H1 (cell line): ENCODE results near the gene PNMA8C. TPM values are rescaled to one million over a fixed set of nuclear protein-coding genes. Genes with fewer than 3 reads are reported as not detected.

Experiments used
- CTCF ChIA-PET: fragments of 300-600 bp; sonication (Branson Sonifier 250); formaldehyde crosslinking; loops from one replicate; lab custom pipeline; 2021; ENCODE audit not compliant: partially characterized antibody; lab: Charles Lee
- POLR2A ChIA-PET: fragments of 300-600 bp; sonication (Branson Sonifier 250); formaldehyde crosslinking; loops from one replicate; lab custom pipeline; 2021; ENCODE audit warnings: inconsistent platforms; ENCODE audit not compliant: partially characterized antibody; lab: Charles Lee
- DNase-seq, 2 experiments: peaks; one replicate each; pipeline versions ENCODE4 v3.0.0 to v3.0.0-alpha.2; 2010 to 2022; ENCODE audit warnings: low spot score in 2 of 2, low read depth in 1 of 2, mixed read lengths in 1 of 2
- FAIRE-seq: peaks from 2 replicates; lab custom pipeline; 2011; peaks lifted over from hg19 to GRCh38; lab: Jason Lieb, UNC
- H2AFZ ChIP-seq: 2 replicates; pipeline ENCODE4 v1.8.1; 2012; ENCODE audit warnings: low read length, inconsistent platforms
- H2AK5ac ChIP-seq: 2 replicates; pipeline ENCODE4 v1.6.1; 2013; ENCODE audit warnings: low read depth, low read length
- H2BK120ac ChIP-seq: replicated peaks from 2 replicates; pipeline ENCODE3; 2013; ENCODE audit warnings: low read depth, low read length, inconsistent platforms
- H2BK12ac ChIP-seq: 2 replicates; pipeline ENCODE4 v1.6.1; 2013; ENCODE audit warnings: low read depth, low read length
- H2BK15ac ChIP-seq: 2 replicates; pipeline ENCODE4 v1.6.1; 2013; ENCODE audit warnings: low read length
- H2BK20ac ChIP-seq: 2 replicates; pipeline ENCODE4 v1.6.1; 2013; ENCODE audit warnings: low read length
- H2BK5ac ChIP-seq: 2 replicates; pipeline ENCODE4 v1.6.1; 2013; ENCODE audit warnings: low read depth, low read length
- H3K14ac ChIP-seq: 2 replicates; pipeline ENCODE4 v1.6.1; 2013; ENCODE audit warnings: inconsistent platforms; ENCODE audit not compliant: insufficient read length
- H3K18ac ChIP-seq: 2 replicates; pipeline ENCODE4 v1.6.1; 2013; ENCODE audit warnings: low read length; ENCODE audit errors: extremely low read depth
- H3K23ac ChIP-seq: 2 replicates; pipeline ENCODE4 v1.6.1; 2013; ENCODE audit warnings: inconsistent platforms; ENCODE audit not compliant: insufficient read length
- H3K23me2 ChIP-seq: 2 replicates; pipeline ENCODE4 v1.6.1; 2013; ENCODE audit warnings: low read depth, low read length
- H3K27ac ChIP-seq: 2 replicates; pipeline ENCODE4 v1.6.1; 2011; ENCODE audit warnings: low read depth, low read length, inconsistent platforms
- H3K27me3 ChIP-seq, 4 experiments: replicated peaks in 1 of 4; 1 replicate in 1 of 4; 2 replicates in 3 of 4; pipeline versions ENCODE4 v1.6.1 to v1.8.1; 2011 to 2013; ENCODE audit warnings: low read length in 3 of 4, mild to moderate bottlenecking in 3 of 4, inconsistent platforms in 2 of 4, mixed read lengths in 2 of 4, moderate library complexity in 1 of 4; ENCODE audit not compliant: control insufficient read depth in 3 of 4, insufficient read depth in 3 of 4; ENCODE audit errors: extremely low read depth in 1 of 4
- H3K36me3 ChIP-seq, 4 experiments: 2 replicates each; pipeline versions ENCODE4 v1.6.1 to v1.8.1; 2011 to 2013; ENCODE audit warnings: mild to moderate bottlenecking in 4 of 4, low read length in 3 of 4, moderate library complexity in 2 of 4, control low read depth in 1 of 4, inconsistent platforms in 1 of 4; ENCODE audit not compliant: insufficient read depth in 4 of 4, control insufficient read depth in 2 of 4
- H3K4ac ChIP-seq: replicated peaks from 2 replicates; pipeline ENCODE3; 2013; ENCODE audit warnings: low read length, low read depth, mixed read lengths, inconsistent platforms; ENCODE audit not compliant: insufficient read length
- H3K4me1 ChIP-seq, 4 experiments: replicated peaks in 1 of 4; 1 replicate in 1 of 4; 2 replicates in 3 of 4; pipeline versions ENCODE4 v1.6.1 to v1.8.1; 2011 to 2013; ENCODE audit warnings: low read length in 3 of 4, inconsistent platforms in 2 of 4, mixed read lengths in 1 of 4; ENCODE audit not compliant: insufficient read depth in 4 of 4, control insufficient read depth in 3 of 4
- H3K4me2 ChIP-seq, 2 experiments: 2 replicates each; pipeline versions ENCODE4 v1.6.1 to v1.8.1; 2011 to 2013; ENCODE audit warnings: low read depth in 2 of 2, low read length in 2 of 2, control low read depth in 1 of 2, inconsistent platforms in 1 of 2, mild to moderate bottlenecking in 1 of 2; ENCODE audit not compliant: insufficient read depth in 1 of 2
- H3K4me3 ChIP-seq, 4 experiments: fragments of 200-600, 300-600 bp in 1 of 4; sonication (generic), shearing (Covaris generic), sonication (Bioruptor Twin) in 1 of 4; 2 replicates each; pipeline versions ENCODE4 v1.5.1 to v1.8.1; 2011 to 2016; ENCODE audit warnings: low read length in 4 of 4, low read depth in 3 of 4, control low read depth in 2 of 4, inconsistent platforms in 2 of 4, mild to moderate bottlenecking in 2 of 4, mixed read lengths in 1 of 4, moderate library complexity in 1 of 4; ENCODE audit not compliant: insufficient read depth in 2 of 4; ENCODE audit errors: extremely low read depth in 1 of 4
- H3K56ac ChIP-seq: replicated peaks from 2 replicates; pipeline ENCODE3; 2013; ENCODE audit warnings: low read depth, mild to moderate bottlenecking, mixed read lengths, low read length, inconsistent platforms; ENCODE audit not compliant: insufficient read length
- H3K79me1 ChIP-seq: 2 replicates; pipeline ENCODE4 v1.6.1; 2013; ENCODE audit warnings: low read depth, low read length, control low read depth
- H3K79me2 ChIP-seq, 2 experiments: 2 replicates each; pipeline versions ENCODE4 v1.6.1 to v1.8.1; 2012 to 2013; ENCODE audit warnings: low read length in 2 of 2, mild to moderate bottlenecking in 2 of 2, inconsistent platforms in 1 of 2; ENCODE audit not compliant: insufficient read depth in 2 of 2, control insufficient read depth in 1 of 2
- H3K9ac ChIP-seq, 4 experiments: replicated peaks in 1 of 4; 1 replicate in 1 of 4; 2 replicates in 3 of 4; pipeline versions ENCODE4 v1.6.1 to v1.8.1; 2011 to 2013; ENCODE audit warnings: low read depth in 3 of 4, low read length in 3 of 4, control low read depth in 2 of 4, mild to moderate bottlenecking in 2 of 4, moderate library complexity in 2 of 4, inconsistent platforms in 1 of 4; ENCODE audit errors: extremely low read depth in 1 of 4
- H3K9me3 ChIP-seq, 2 experiments: 2 replicates each; pipeline versions ENCODE4 v1.6.1 to v1.8.1; 2012 to 2013; ENCODE audit warnings: mild to moderate bottlenecking in 2 of 2, moderate library complexity in 2 of 2, control low read depth in 1 of 2, inconsistent platforms in 1 of 2, low read depth in 1 of 2, low read length in 1 of 2, mixed read lengths in 1 of 2; ENCODE audit not compliant: insufficient read depth in 2 of 2
- H4K20me1 ChIP-seq, 2 experiments: replicated peaks in 1 of 2; 2 replicates each; pipeline versions ENCODE3 to v1.8.1; 2011 to 2013; ENCODE audit warnings: inconsistent platforms in 2 of 2, low read length in 2 of 2, mild to moderate bottlenecking in 1 of 2; ENCODE audit not compliant: insufficient read depth in 2 of 2, control insufficient read depth in 1 of 2
- H4K5ac ChIP-seq: 2 replicates; pipeline ENCODE4 v1.6.1; 2013; ENCODE audit warnings: low read length, low read depth, mixed read lengths, inconsistent platforms; ENCODE audit not compliant: insufficient read length
- H4K8ac ChIP-seq: 2 replicates; pipeline ENCODE4 v1.8.0; 2013; ENCODE audit warnings: mild to moderate bottlenecking, moderate library complexity, low read length, inconsistent platforms; ENCODE audit not compliant: insufficient read depth; ENCODE audit errors: extremely low read depth
- H4K91ac ChIP-seq: replicated peaks from 2 replicates; pipeline ENCODE3; 2013; ENCODE audit warnings: low read length, mixed read lengths, inconsistent platforms; ENCODE audit not compliant: insufficient read length
- BCL11A ChIP-seq, 2 experiments: IDR thresholded peaks; one replicate each; pipeline ENCODE4 v1.6.1; 2011; ENCODE audit warnings: low read depth in 2 of 2, low read length in 2 of 2, mild to moderate bottlenecking in 2 of 2
- BRCA1 ChIP-seq: IDR thresholded peaks from 2 replicates; pipeline ENCODE4 v1.6.1; 2012; ENCODE audit warnings: low read depth, low read length, improper control_type of control experiment
- CHD1 ChIP-seq: IDR thresholded peaks from 2 replicates; pipeline ENCODE4 v1.6.1; 2012; ENCODE audit warnings: low read depth, low read length, improper control_type of control experiment
- HDAC6 ChIP-seq: IDR thresholded peaks from one replicate; pipeline ENCODE4 v1.7.1; 2012; ENCODE audit warnings: low read depth, mild to moderate bottlenecking, inconsistent platforms, low read length, moderate library complexity
- JUND ChIP-seq: IDR thresholded peaks from 2 replicates; pipeline ENCODE4 v1.6.1; 2011; ENCODE audit warnings: mild to moderate bottlenecking, improper control_type of control experiment, low read length
- KDM4A ChIP-seq: IDR thresholded peaks from one replicate; pipeline ENCODE4 v1.7.1; 2012; ENCODE audit warnings: low read depth, mild to moderate bottlenecking, moderate library complexity, low read length, inconsistent platforms; ENCODE audit not compliant: severe bottlenecking
- NANOG ChIP-seq: IDR thresholded peaks from 2 replicates; pipeline ENCODE4 v1.6.1; 2011; ENCODE audit warnings: low read length, low read depth, mild to moderate bottlenecking, inconsistent platforms; ENCODE audit not compliant: insufficient read depth, poor library complexity, severe bottlenecking
- PHF8 ChIP-seq: fragments of 200-600 bp; sonication (generic); conservative IDR thresholded peaks from 2 replicates; pipeline ENCODE4 v1.7.1; 2012; ENCODE audit warnings: low read depth, mild to moderate bottlenecking, inconsistent platforms, low read length, moderate library complexity
- POLR2A ChIP-seq, 2 experiments: IDR thresholded peaks; 1 replicate in 1 of 2; 2 replicates in 1 of 2; pipeline ENCODE4 v1.6.1; 2011; ENCODE audit warnings: low read depth in 2 of 2, low read length in 2 of 2, mild to moderate bottlenecking in 2 of 2; ENCODE audit errors: control extremely low read depth in 1 of 2
- RAD21 ChIP-seq, 2 experiments: IDR thresholded peaks in 1 of 2; conservative IDR thresholded peaks in 1 of 2; 2 replicates each; pipeline ENCODE4 v1.6.1; 2011; ENCODE audit warnings: low read depth in 2 of 2, low read length in 2 of 2, improper control_type of control experiment in 1 of 2, inconsistent platforms in 1 of 2, mild to moderate bottlenecking in 1 of 2, moderate library complexity in 1 of 2
- RXRA ChIP-seq: IDR thresholded peaks from 2 replicates; pipeline ENCODE4 v1.6.1; 2011; ENCODE audit warnings: low read depth, mild to moderate bottlenecking, low read length, moderate library complexity; ENCODE audit not compliant: insufficient read depth
- SP2 ChIP-seq: IDR thresholded peaks from 2 replicates; pipeline ENCODE4 v1.6.1; 2012; ENCODE audit warnings: mild to moderate bottlenecking, low read length, inconsistent platforms
- SRF ChIP-seq: IDR thresholded peaks from 2 replicates; pipeline ENCODE4 v1.6.1; 2011; ENCODE audit warnings: mild to moderate bottlenecking, low read depth, low read length, moderate library complexity
- SUZ12 ChIP-seq: fragments of 200-600 bp; sonication (generic); IDR thresholded peaks from 2 replicates; pipeline ENCODE4 v1.6.1; 2012; ENCODE audit warnings: mild to moderate bottlenecking, inconsistent platforms, low read length, moderate library complexity, mixed read lengths
- TAF1 ChIP-seq: IDR thresholded peaks from 2 replicates; pipeline ENCODE4 v1.6.1; 2011; ENCODE audit warnings: mild to moderate bottlenecking, low read depth, low read length
- WGBS, 2 experiments: shearing (Covaris generic) in 1 of 2; methylation state at CpG; one replicate each; pipeline versions ENCODE4 v1.1.6 to v1.1.7; 2013 to 2015; ENCODE audit warnings: low lambda C conversion rate in 2 of 2, mixed read lengths in 2 of 2, inconsistent platforms in 1 of 2, low coverage in 1 of 2, missing lambda C conversion rate in 1 of 2; ENCODE audit not compliant: insufficient replicate concordance in 2 of 2, insufficient coverage in 1 of 2, insufficient read length in 1 of 2; ENCODE audit errors: extremely low coverage in 1 of 2, missing lambda C conversion rate in 1 of 2; 5-methylcytosine and 5-hydroxymethylcytosine counted together
- polyA plus RNA-seq, 7 experiments: library from polyadenylated mRNA; depleted of rRNA in 3 of 7; stranded (reverse) in 5 of 7; unstranded in 2 of 7; fragments of >200 nt in 5 of 7; fragments of 200-250 nt in 2 of 7; gene quantifications; 1 replicate in 5 of 7; 2 replicates in 1 of 7; 4 replicates in 1 of 7; pipeline versions ENCODE4 v1.2.1 to v1.2.3, GENCODE V29; 2011 to 2013; ENCODE audit warnings: missing spikeins in 2 of 7, mixed read lengths in 2 of 7
- total RNA-seq: library from RNA; stranded (reverse); fragmentation: NEBNext Ultra II Directional; extraction: Animal tissue kit (Norgen Biotek cat#: 25700); gene quantifications from 2 replicates; pipeline ENCODE4 v1.2.1, GENCODE V29; 2021

Gene PNMA8C
- total and polyA plus RNA-seq, 2 of the 8 experiments (the other 6 are each of a cell fraction or from before 2014, with no cell fraction given): 0.53 to 1.8 TPM

DNA sequence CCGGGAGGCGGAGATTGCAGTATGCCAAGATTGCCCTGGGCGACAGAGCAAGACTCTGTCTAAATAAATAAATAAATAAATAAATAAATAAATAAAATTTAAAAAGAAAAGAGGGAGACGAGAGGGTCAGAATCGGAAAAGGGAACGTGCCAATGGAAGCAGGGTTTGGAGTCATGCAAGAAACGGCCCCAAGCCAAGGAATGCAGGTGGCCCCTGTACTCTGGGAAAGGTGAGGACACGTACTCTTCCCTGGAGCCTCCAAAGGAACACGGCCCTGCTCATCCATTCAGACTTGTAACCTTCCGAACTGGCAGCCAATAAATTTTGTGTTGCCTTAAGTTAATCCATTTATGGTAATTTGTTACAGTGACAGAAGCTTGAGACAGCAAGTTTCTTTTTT, 19.9 kb upstream of the PNMA8C start:
- H2BK15ac ChIP-seq: no peak overlapping the region
- no peak overlapping the region for H2AK5ac ChIP-seq
- H3K27me3 ChIP-seq: no peaks in the 10 kb centered on the region
- no peaks in the 10 kb centered on the region for H3K9me3 ChIP-seq
- TF ChIP-seq KDM4A: no peak
- TF ChIP-seq HDAC6: no peak
- TF ChIP-seq TAF1: no peak
- TF ChIP-seq NANOG: no peak
- TF ChIP-seq SP2: no peak
- no peak for TF ChIP-seq CHD1
- no peak for TF ChIP-seq RAD21 (IDR thresholded peaks at IDR 0.05 in 1 of 2, conservative IDR thresholded peaks at IDR 0.05 in 1 of 2; ENCODE audit: low read depth in 2 of 2, low read length in 2 of 2)
- TF ChIP-seq BCL11A (IDR thresholded peaks at IDR 0.05; ENCODE audit: low read depth in 2 of 2, low read length in 2 of 2): no peak
- no peak for TF ChIP-seq POLR2A (IDR thresholded peaks at IDR 0.05; ENCODE audit: control extremely low read depth in 1 of 2, low read depth in 2 of 2, low read length in 2 of 2)
- no peak for TF ChIP-seq JUND
- TF ChIP-seq SRF: no peak
- TF ChIP-seq BRCA1: no peak
- no peak for TF ChIP-seq RXRA
- no peak for TF ChIP-seq PHF8
- no peak for TF ChIP-seq SUZ12
- H4K20me1 ChIP-seq: no peaks in the 10 kb centered on the region
- no peaks in the 10 kb centered on the region for H3K4me1 ChIP-seq
- WGBS, 2 experiments: 93% methylated on average over 10 of the region's 10 CpGs; no CpG with 5 or more reads in 1 of the 2 experiments
- no peaks in the 10 kb centered on the region for H3K36me3 ChIP-seq
- FAIRE-seq (no peak), DNase-seq (no peak)
- H3K18ac ChIP-seq: no peak overlapping the region; the same call in 1 of the 2 replicates
- no peak overlapping the region for H3K23ac ChIP-seq
- H3K4me2 ChIP-seq: no peak overlapping the region
- H2BK20ac ChIP-seq: no peak overlapping the region
- no peak overlapping the region for H3K4ac ChIP-seq
- no peak overlapping the region for H3K4me3 ChIP-seq
- no peaks in the 10 kb centered on the region for H3K79me2 ChIP-seq
- H2BK120ac ChIP-seq: no peak overlapping the region
- H3K79me1 ChIP-seq: no peaks in the 10 kb centered on the region
- H4K91ac ChIP-seq: no peak overlapping the region
- ChIA-PET POLR2A (interaction anchor here (1.6 kb wide), 1 partner anchor 9 kb away, joined by 3 read pairs; no protein-coding TSS in a partner anchor), CTCF (interaction anchor here (1.0 to 5.5 kb wide), 4 partner anchors 11 to 53 kb away, joined by 3 to 20 read pairs (median 10); no protein-coding TSS in a partner anchor)
- no peak overlapping the region for H3K56ac ChIP-seq
- H4K5ac ChIP-seq: no peak overlapping the region
- no peak overlapping the region for H2BK12ac ChIP-seq
- H2AFZ ChIP-seq: no peak overlapping the region
- H3K14ac ChIP-seq: no peak overlapping the region
- H4K8ac ChIP-seq: no peak overlapping the region
- no peak overlapping the region for H2BK5ac ChIP-seq
- H3K9ac ChIP-seq: no peak overlapping the region
- H3K27ac ChIP-seq: no peak overlapping the region
- no peaks in the 10 kb centered on the region for H3K23me2 ChIP-seq
